Activated CD4-positive, alpha-beta T cell treated with anti-CD3 and anti-CD28 coated beads for 36 hours (primary cell): ENCODE results near the gene PRKN. TPM values are rescaled to one million over a fixed set of nuclear protein-coding genes. Genes with fewer than 3 reads are reported as not detected.

Experiments used
- ATAC-seq: fragments of 200-7000 bp; cut with Tn5 transposase; one replicate; pipeline ENCODE4 v1.10.0; 2021; ENCODE audit warnings: mild to moderate bottlenecking, moderate library complexity
- CTCF ChIA-PET: fragments of 350-600 bp; sonication (Branson Sonifier 250); formaldehyde crosslinking; loops from one replicate; lab custom pipeline; 2021; ENCODE audit warnings: antibody characterized with exemption; lab: Charles Lee
- POLR2A ChIA-PET: fragments of 350-600 bp; sonication (Branson Sonifier 250); formaldehyde crosslinking; loops from one replicate; lab custom pipeline; 2021; ENCODE audit warnings: antibody characterized with exemption, inconsistent platforms; lab: Charles Lee
- DNase-seq: peaks from one replicate; pipeline ENCODE4 v3.0.0-alpha.2; 2020
- H3K27ac Mint-ChIP-seq: one replicate; pipeline ENCODE4 v1.8.0; 2021; ENCODE audit warnings: mixed read lengths
- H3K27me3 Mint-ChIP-seq: one replicate; pipeline ENCODE4 v1.8.0; 2021; ENCODE audit warnings: mixed read lengths
- H3K36me3 Mint-ChIP-seq: one replicate; pipeline ENCODE4 v1.8.0; 2021; ENCODE audit warnings: low read depth, mixed read lengths
- H3K4me1 Mint-ChIP-seq: one replicate; pipeline ENCODE4 v1.8.0; 2021; ENCODE audit warnings: mixed read lengths
- H3K4me3 Mint-ChIP-seq: one replicate; pipeline ENCODE4 v1.8.0; 2021; ENCODE audit warnings: mild to moderate bottlenecking, moderate library complexity, mixed read lengths
- H3K9me3 Mint-ChIP-seq: one replicate; pipeline ENCODE4 v1.8.0; 2021; ENCODE audit warnings: low read depth, mixed read lengths
- intact Hi-C, 2 experiments: fragments of 100-400 bp; cut with DNase I in 1 of 2; cut with micrococcal nuclease in 1 of 2; formaldehyde crosslinking; loops; one replicate each; pipeline versions ENCODE4 v1.14.2 to v1.15.1; 2022 to 2024; cut with DNase I, micrococcal nuclease
- total RNA-seq, 2 experiments: library from RNA; stranded (reverse); gene quantifications; one replicate each; pipeline ENCODE4 v1.2.3, GENCODE V29; 2021

PRKN gene
- total RNA-seq, 2 experiments from 2014 or later = 0.56 to 0.87 TPM

DNA sequence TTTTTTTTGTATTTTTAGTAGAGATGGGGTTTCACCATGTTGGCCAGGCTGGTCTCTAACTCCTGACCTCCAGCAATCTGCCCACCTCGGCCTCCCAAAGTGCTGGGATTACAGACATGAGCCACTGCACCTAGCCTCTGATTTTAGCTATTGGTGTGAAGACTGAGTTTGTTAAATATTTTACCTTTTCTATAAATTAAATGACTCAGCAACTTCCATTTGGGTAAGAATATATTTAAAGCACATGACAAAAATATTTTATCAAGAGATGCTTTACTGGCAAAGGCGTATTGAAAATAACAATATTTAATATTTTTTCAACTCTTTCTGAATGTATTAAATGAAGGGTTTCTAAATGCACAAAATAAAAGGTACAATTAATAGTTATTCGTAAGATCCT, 1295.0 kb downstream of the PRKN start:
- CTCF ChIA-PET = no interaction called here
- Mint-ChIP-seq H3K4me3 (no peak overlapping the region), H3K4me1 (no peaks in the 10 kb centered on the region), H3K9me3 (no peaks in the 10 kb centered on the region), H3K27ac (no peak overlapping the region), H3K27me3 (no peaks in the 10 kb centered on the region), H3K36me3 (no peaks in the 10 kb centered on the region)
- POLR2A ChIA-PET = no interaction called here
- no peak for DNase-seq
- no peak for ATAC-seq
- intact Hi-C loops = no loop called here

DNA sequence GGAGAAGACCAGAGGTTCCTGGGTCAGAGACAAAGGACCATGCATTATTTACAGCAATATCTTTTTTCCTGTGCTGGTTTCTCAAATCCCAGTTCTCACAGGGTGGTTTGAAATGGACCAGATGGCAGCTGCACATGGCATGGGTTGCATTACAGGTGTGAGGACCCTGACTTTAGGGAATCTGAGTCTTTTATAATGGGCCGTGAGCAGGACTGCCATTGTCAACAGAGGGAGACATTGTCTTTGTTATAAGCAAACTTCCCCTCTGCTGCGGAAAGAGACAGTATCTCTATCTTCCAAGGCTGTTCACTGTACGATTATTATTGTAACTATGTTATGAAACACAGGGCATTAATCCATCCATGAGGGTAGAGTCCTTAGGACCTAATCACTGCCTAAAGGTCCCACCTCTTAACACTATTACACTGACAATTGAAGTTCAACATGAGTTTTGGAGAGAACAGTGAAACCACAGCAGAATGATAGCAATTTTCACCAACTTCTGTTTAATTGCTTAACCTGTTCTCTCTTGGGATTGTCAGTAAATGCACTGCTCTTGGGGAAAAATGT, 1297.6 kb downstream of the PRKN start:
- H3K4me1 Mint-ChIP-seq = no peaks in the 10 kb centered on the region
- H3K9me3 Mint-ChIP-seq = no peaks in the 10 kb centered on the region
- H3K4me3 Mint-ChIP-seq = no peak overlapping the region
- no peak overlapping the region for H3K27ac Mint-ChIP-seq
- H3K36me3 Mint-ChIP-seq = no peaks in the 10 kb centered on the region
- no peaks in the 10 kb centered on the region for H3K27me3 Mint-ChIP-seq
- DNase-seq (no peak), ATAC-seq (no peak)
- ChIA-PET POLR2A (no interaction called here), CTCF (interaction anchor here (0.5 to 1.6 kb wide), 2 partner anchors 12 to 119 kb away, joined by 3 to 5 read pairs; no protein-coding TSS in a partner anchor)
- intact Hi-C loops = no loop called here

DNA sequence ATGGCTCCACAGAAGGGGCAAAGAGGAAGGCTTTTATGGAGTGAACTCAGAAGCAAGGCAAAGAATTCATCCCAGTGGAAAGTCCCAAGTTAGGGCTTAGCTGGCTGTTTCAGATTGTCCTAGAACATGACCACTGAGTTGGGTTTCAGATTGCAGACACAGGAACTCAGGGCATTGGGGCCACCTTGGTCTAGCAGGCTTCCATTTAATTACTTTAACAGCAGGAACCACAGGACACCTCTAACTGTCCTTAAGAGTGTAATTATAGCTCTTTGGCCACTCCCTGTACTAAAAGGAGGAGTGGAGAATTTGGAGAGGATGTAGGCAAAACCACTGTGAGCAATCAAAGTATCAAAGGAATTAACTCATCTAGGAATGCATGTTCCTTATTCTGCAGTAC, 1303.1 kb downstream of the PRKN start:
- POLR2A ChIA-PET = no interaction called here
- no peaks in the 10 kb centered on the region for H3K9me3 Mint-ChIP-seq
- peaks cover 2% of the 10 kb centered on the region for H3K27me3 Mint-ChIP-seq
- no peak overlapping the region for H3K27ac Mint-ChIP-seq
- intact Hi-C loops = no loop called here
- CTCF ChIA-PET = no interaction called here
- H3K36me3 Mint-ChIP-seq = no peaks in the 10 kb centered on the region
- H3K4me1 Mint-ChIP-seq = no peaks in the 10 kb centered on the region
- H3K4me3 Mint-ChIP-seq = no peak overlapping the region
- DNase-seq = no peak
- no peak for ATAC-seq

DNA sequence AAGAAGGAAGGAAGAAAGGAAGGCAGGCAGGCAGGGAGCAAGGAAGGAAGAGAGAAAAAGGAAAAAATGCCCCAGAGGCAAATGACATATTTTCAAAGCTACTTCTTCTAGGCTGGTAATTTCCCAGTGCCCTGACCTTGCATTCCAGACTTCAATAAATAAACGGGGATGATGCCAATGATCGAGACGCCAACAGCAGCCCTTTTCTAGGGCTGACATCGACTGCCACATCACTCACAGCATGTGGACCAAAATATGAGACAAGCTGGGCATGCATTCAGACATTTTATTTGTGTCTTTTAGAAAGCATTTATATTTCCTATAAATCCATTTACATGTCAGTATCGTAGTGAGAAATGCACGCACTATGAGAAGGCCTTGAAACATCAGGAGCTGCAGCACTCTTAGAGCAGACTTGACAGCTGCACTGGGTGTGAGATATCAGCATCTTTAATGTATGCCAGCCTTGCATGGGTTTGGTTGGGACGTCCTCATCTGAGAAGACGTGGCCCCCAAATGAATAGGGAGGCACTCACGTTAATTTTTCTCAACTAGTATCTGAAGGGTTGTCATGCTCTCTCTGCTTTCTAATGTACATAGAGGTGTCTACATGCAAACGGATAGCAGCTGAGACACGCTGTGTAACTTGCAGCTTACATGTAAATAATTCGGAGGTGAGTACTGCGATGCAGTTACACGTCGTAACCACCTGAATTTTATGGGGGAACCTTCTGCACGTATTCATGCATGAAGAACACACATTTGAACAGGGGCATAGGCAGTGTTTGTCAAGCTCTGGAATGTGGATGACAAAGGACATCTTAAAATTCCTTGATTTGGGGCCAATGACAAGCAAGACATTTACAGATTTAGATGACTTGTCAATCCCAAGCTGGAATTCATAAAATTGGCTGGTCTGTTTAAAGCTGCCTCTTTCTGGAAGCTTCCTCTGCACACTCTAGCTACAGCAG, 1304.6 kb downstream of the PRKN start:
- no peaks in the 10 kb centered on the region for H3K9me3 Mint-ChIP-seq
- POLR2A ChIA-PET = no interaction called here
- ATAC-seq (no peak), DNase-seq (no peak)
- CTCF ChIA-PET = interaction anchor here (0.5 to 0.6 kb wide), 3 partner anchors 13 to 1709 kb away, joined by 3 to 4 read pairs (median 3); no protein-coding TSS in a partner anchor
- no peak overlapping the region for H3K4me3 Mint-ChIP-seq
- no peak overlapping the region for H3K27ac Mint-ChIP-seq
- H3K36me3 Mint-ChIP-seq = no peaks in the 10 kb centered on the region
- intact Hi-C loops = no loop called here
- H3K27me3 Mint-ChIP-seq = peaks cover 5% of the 10 kb centered on the region
- no peaks in the 10 kb centered on the region for H3K4me1 Mint-ChIP-seq

- Mint-ChIP-seq H3K27ac (no peak overlapping the region), H3K36me3 (no peaks in the 10 kb centered on the region), H3K27me3 (peaks cover 12% of the 10 kb centered on the region), H3K4me3 (no peak overlapping the region), H3K9me3 (no peaks in the 10 kb centered on the region), H3K4me1 (no peaks in the 10 kb centered on the region)
- ChIA-PET CTCF (interaction anchor here (0.7 to 2.3 kb wide), 38 partner anchors 9 to 1753 kb away, joined by 3 to 18 read pairs (median 3); no protein-coding TSS in a partner anchor), POLR2A (no interaction called here)
- peak; percentile 48 for DNase-seq
- intact Hi-C loops = loop anchor here (1.0 to 5.0 kb wide), 2 partner anchors 277 to 504 kb away; no protein-coding TSS in a partner anchor
- ATAC-seq = peak; percentile 12
These were observed 1309.1 kb downstream of the PRKN start for GRCh38 chr6:161418463-161418945.

- no peaks in the 10 kb centered on the region for H3K4me1 Mint-ChIP-seq
- POLR2A ChIA-PET = no interaction called here
- CTCF ChIA-PET = interaction anchor here (0.6 to 2.3 kb wide), 37 partner anchors 8 to 1754 kb away, joined by 3 to 18 read pairs (median 4); no protein-coding TSS in a partner anchor
- intact Hi-C loops = loop anchor here (1.0 to 5.0 kb wide), 2 partner anchors 277 to 504 kb away; no protein-coding TSS in a partner anchor
- DNase-seq = no peak
- peaks cover 12% of the 10 kb centered on the region for H3K27me3 Mint-ChIP-seq
- no peak overlapping the region for H3K27ac Mint-ChIP-seq
- no peaks in the 10 kb centered on the region for H3K9me3 Mint-ChIP-seq
- H3K4me3 Mint-ChIP-seq = no peak overlapping the region
- ATAC-seq = no peak
- H3K36me3 Mint-ChIP-seq = no peaks in the 10 kb centered on the region
These were observed 1309.7 kb downstream of the PRKN start for GRCh38 chr6:161417717-161418462.

- ChIA-PET CTCF (interaction anchor here (0.7 kb wide), 1 partner anchor 137 kb away, joined by 3 read pairs; no protein-coding TSS in a partner anchor), POLR2A (no interaction called here)
- Mint-ChIP-seq H3K4me3 (no peak overlapping the region), H3K36me3 (no peaks in the 10 kb centered on the region), H3K4me1 (no peaks in the 10 kb centered on the region), H3K27ac (no peak overlapping the region), H3K27me3 (peaks cover 12% of the 10 kb centered on the region), H3K9me3 (no peaks in the 10 kb centered on the region)
- no peak for ATAC-seq
- intact Hi-C loops = loop anchor here (5.0 kb wide), 1 partner anchor 507 kb away; no protein-coding TSS in a partner anchor
- no peak for DNase-seq
These were observed 1312.2 kb downstream of the PRKN start for GRCh38 chr6:161415302-161415855.

DNA sequence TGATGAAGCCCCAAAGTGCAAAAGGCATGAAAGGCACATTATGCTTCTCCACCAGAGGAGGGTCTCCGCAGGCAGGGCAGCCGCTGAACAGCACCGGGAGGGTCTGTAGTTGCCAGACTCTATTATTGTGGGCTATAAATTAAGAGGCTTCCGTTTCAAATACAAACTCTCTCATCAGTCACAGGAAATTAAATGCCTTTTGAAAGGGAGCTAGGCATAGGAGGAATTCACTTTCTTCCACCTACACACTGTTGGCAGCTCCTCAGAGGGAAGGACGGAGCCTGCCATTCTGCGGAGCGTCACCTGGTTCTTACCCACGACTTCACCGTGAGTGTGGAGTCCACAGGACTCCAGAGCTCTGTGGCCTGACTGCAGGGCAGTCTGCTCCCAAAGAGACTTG, 1312.9 kb downstream of the PRKN start:
- DNase-seq (no peak), ATAC-seq (no peak)
- no peak overlapping the region for H3K27ac Mint-ChIP-seq
- CTCF ChIA-PET = no interaction called here
- POLR2A ChIA-PET = no interaction called here
- intact Hi-C loops = loop anchor here (5.0 kb wide), 1 partner anchor 508 kb away; no protein-coding TSS in a partner anchor
- H3K4me3 Mint-ChIP-seq = no peak overlapping the region
- no peaks in the 10 kb centered on the region for H3K36me3 Mint-ChIP-seq
- H3K4me1 Mint-ChIP-seq = no peaks in the 10 kb centered on the region
- no peaks in the 10 kb centered on the region for H3K9me3 Mint-ChIP-seq
- peaks cover 12% of the 10 kb centered on the region for H3K27me3 Mint-ChIP-seq

GRCh38 chr6:161414180-161414579, 1313.4 kb downstream of the PRKN start:
- H3K9me3 Mint-ChIP-seq = no peaks in the 10 kb centered on the region
- ATAC-seq = no peak
- H3K4me3 Mint-ChIP-seq = no peak overlapping the region
- no peaks in the 10 kb centered on the region for H3K4me1 Mint-ChIP-seq
- no peak overlapping the region for H3K27ac Mint-ChIP-seq
- DNase-seq = no peak
- H3K36me3 Mint-ChIP-seq = no peaks in the 10 kb centered on the region
- ChIA-PET CTCF (no interaction called here), POLR2A (no interaction called here)
- peaks cover 10% of the 10 kb centered on the region for H3K27me3 Mint-ChIP-seq
- intact Hi-C loops = no loop called here

DNA sequence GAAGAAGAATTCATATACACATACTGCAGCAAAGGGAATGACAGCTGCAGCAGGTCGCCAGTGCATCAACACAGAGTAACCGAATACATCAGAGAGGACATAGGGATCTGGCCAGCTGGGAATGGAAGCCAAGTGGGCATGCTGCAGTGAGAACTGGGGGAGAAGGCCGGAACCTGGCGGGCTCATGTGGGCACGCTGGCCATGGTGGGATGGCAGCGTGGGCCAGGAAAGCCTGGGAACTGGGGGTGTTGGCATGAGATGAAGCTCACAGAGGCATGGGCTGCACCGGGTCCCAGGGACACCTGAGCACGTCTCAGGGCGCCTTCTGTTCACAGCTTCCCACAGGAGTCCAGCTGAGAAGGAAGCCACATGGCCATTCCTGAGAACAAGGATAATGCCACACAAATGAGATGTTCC, 1314.2 kb downstream of the PRKN start:
- ChIA-PET POLR2A (no interaction called here), CTCF (no interaction called here)
- H3K27me3 Mint-ChIP-seq = peaks cover 7% of the 10 kb centered on the region
- intact Hi-C loops = no loop called here
- no peaks in the 10 kb centered on the region for H3K36me3 Mint-ChIP-seq
- H3K4me3 Mint-ChIP-seq = no peak overlapping the region
- DNase-seq = no peak
- H3K9me3 Mint-ChIP-seq = no peaks in the 10 kb centered on the region
- H3K27ac Mint-ChIP-seq = no peak overlapping the region
- ATAC-seq = no peak
- H3K4me1 Mint-ChIP-seq = no peaks in the 10 kb centered on the region

DNA sequence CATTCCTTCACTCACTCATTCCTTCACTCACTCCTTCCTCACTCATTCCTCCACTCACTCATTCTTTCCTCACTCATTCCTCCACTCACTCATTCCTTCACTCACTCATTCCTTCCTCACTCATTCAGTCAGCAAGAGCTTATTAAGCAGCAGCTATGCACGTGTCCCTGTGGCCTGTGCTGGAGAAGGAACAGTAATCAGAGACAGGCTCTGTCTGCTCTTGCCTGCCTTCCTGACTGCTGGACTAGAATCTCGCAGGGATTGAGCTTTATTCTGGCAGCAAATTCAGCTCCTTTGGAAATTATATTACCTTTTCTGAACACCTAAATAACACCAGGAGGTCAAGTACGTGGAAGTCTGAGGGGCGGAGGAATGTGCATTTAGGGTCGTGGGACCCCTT, 1314.8 kb downstream of the PRKN start:
- no peaks in the 10 kb centered on the region for H3K4me1 Mint-ChIP-seq
- no peak overlapping the region for H3K27ac Mint-ChIP-seq
- intact Hi-C loops = no loop called here
- ChIA-PET CTCF (no interaction called here), POLR2A (no interaction called here)
- peaks cover 7% of the 10 kb centered on the region for H3K27me3 Mint-ChIP-seq
- DNase-seq (no peak), ATAC-seq (no peak)
- H3K9me3 Mint-ChIP-seq = no peaks in the 10 kb centered on the region
- H3K36me3 Mint-ChIP-seq = no peaks in the 10 kb centered on the region
- no peak overlapping the region for H3K4me3 Mint-ChIP-seq
